Measurements from ENCODE around the gene KIF19.

KIF19 gene

GRCh38 chr17:74305865-74306654 lies 20.0 kb upstream of the KIF19 start:
- no peak for DNase-seq (ENCODE audit: low read depth)

GRCh38 chr17:74307984-74308773 lies 17.8 kb upstream of the KIF19 start:
- no peak for DNase-seq (ENCODE audit: low read depth)

GRCh38 chr17:74309902-74310301 lies 16.1 kb upstream of the KIF19 start:
- DNase-seq (ENCODE audit: low read depth) = no peak

- DNase-seq (ENCODE audit: low read depth) = no peak
These were observed 11.1 kb upstream of the KIF19 start for GRCh38 chr17:74314877-74315276.

- DNase-seq (ENCODE audit: low read depth) = no peak
These were observed 9.8 kb upstream of the KIF19 start for GRCh38 chr17:74316220-74316619.

GRCh38 chr17:74317071-74317470 lies 9.0 kb upstream of the KIF19 start:
- no peak for DNase-seq (ENCODE audit: low read depth)

GRCh38 chr17:74318391-74318790 lies 7.6 kb upstream of the KIF19 start:
- DNase-seq (ENCODE audit: low read depth) = no peak

- DNase-seq (ENCODE audit: low read depth) = no peak
These were observed 1.5 kb upstream of the KIF19 start for GRCh38 chr17:74324521-74324920.

GRCh38 chr17:74325376-74325742 lies 667 bp upstream of the KIF19 start:
- DNase-seq (ENCODE audit: low read depth) = no peak

GRCh38 chr17:74326506-74326905 lies 480 bp downstream of the KIF19 start:
- no peak for DNase-seq (ENCODE audit: low read depth)

- DNase-seq (ENCODE audit: low read depth) = no peak
These were observed 2.5 kb downstream of the KIF19 start for GRCh38 chr17:74328487-74328886.

- no peak for DNase-seq (ENCODE audit: low read depth)
These were observed 3.4 kb downstream of the KIF19 start for GRCh38 chr17:74329378-74329777.

- no peak for DNase-seq (ENCODE audit: low read depth)
These were observed 4.4 kb downstream of the KIF19 start for GRCh38 chr17:74330446-74330845.

GRCh38 chr17:74332017-74332650 lies 6.1 kb downstream of the KIF19 start:
- no peak for DNase-seq (ENCODE audit: low read depth)

GRCh38 chr17:74332763-74333283 lies 6.8 kb downstream of the KIF19 start:
- no peak for DNase-seq (ENCODE audit: low read depth)

GRCh38 chr17:74334393-74335039 lies 8.5 kb downstream of the KIF19 start:
- peak; percentile 11 for DNase-seq (ENCODE audit: low read depth)

- no peak for DNase-seq (ENCODE audit: low read depth)
These were observed 9.6 kb downstream of the KIF19 start for GRCh38 chr17:74335529-74336062.

- no peak for DNase-seq (ENCODE audit: low read depth)
These were observed 10.3 kb downstream of the KIF19 start for GRCh38 chr17:74336307-74336706.

GRCh38 chr17:74337834-74338500 lies 11.9 kb downstream of the KIF19 start:
- no peak for DNase-seq (ENCODE audit: low read depth)

GRCh38 chr17:74339537-74340195 lies 13.6 kb downstream of the KIF19 start:
- DNase-seq (ENCODE audit: low read depth) = no peak
